GM23248 (cell line): ENCODE measurements around the gene NTRK2. TPM values are rescaled to one million over a fixed set of nuclear protein-coding genes. Genes with fewer than 3 reads are reported as not detected.
A peak's percentile ranks its signal among the peaks of the same experiment; 100 is the strongest.

ENCODE experiments used
- DNase-seq: peaks from one replicate; pipeline ENCODE4 v3.0.0-alpha.2; 2015
- H2AFZ ChIP-seq: fragments of 200-600 bp; sonication (generic); 2 replicates; pipeline ENCODE4 v1.6.1; 2016; ENCODE audit warnings: antibody characterized with exemption
- H3F3A ChIP-seq: fragments of 200-600 bp; sonication (generic); 2 replicates; pipeline ENCODE4 v1.6.1; 2016; ENCODE audit warnings: mild to moderate bottlenecking, antibody characterized with exemption, mixed run types; ENCODE audit not compliant: insufficient read depth
- H3K27ac ChIP-seq: fragments of 200-600 bp; sonication (generic); 2 replicates; pipeline ENCODE4 v1.5.1; 2016; ENCODE audit warnings: mild to moderate bottlenecking
- H3K27me3 ChIP-seq: fragments of 200-600 bp; sonication (generic); replicated peaks from 2 replicates; pipeline ENCODE4 v1.6.1; 2016; ENCODE audit warnings: mild to moderate bottlenecking; ENCODE audit not compliant: insufficient read depth
- H3K36me3 ChIP-seq: fragments of 200-600 bp; sonication (generic); 2 replicates; pipeline ENCODE4 v1.6.1; 2016; ENCODE audit warnings: low read depth, mild to moderate bottlenecking
- H3K4me1 ChIP-seq: fragments of 200-600 bp; sonication (generic); 2 replicates; pipeline ENCODE4 v1.6.1; 2016; ENCODE audit warnings: mild to moderate bottlenecking; ENCODE audit not compliant: insufficient read depth
- H3K4me2 ChIP-seq: fragments of 200-600 bp; sonication (generic); one replicate; pipeline ENCODE4 v1.6.1; 2016; ENCODE audit warnings: mild to moderate bottlenecking; ENCODE audit not compliant: unreplicated experiment
- H3K4me3 ChIP-seq: fragments of 200-600 bp; sonication (generic); 2 replicates; pipeline ENCODE4 v1.5.1; 2016; ENCODE audit warnings: mild to moderate bottlenecking
- H3K79me2 ChIP-seq: fragments of 200-600 bp; sonication (generic); 2 replicates; pipeline ENCODE4 v1.6.1; 2016; ENCODE audit warnings: mild to moderate bottlenecking; ENCODE audit not compliant: insufficient read depth
- H3K9ac ChIP-seq: fragments of 200-600 bp; sonication (generic); 2 replicates; pipeline ENCODE4 v1.6.1; 2016; ENCODE audit warnings: mild to moderate bottlenecking
- H3K9me2 ChIP-seq: fragments of 200-600 bp; sonication (generic); 2 replicates; pipeline ENCODE4 v1.6.1; 2016; ENCODE audit warnings: mixed run types, mild to moderate bottlenecking, moderate library complexity; ENCODE audit not compliant: insufficient read depth
- H3K9me3 ChIP-seq: fragments of 200-600 bp; sonication (generic); one replicate; pipeline ENCODE4 v1.6.1; 2017; ENCODE audit warnings: low read depth
- H4K20me1 ChIP-seq: fragments of 200-600 bp; sonication (generic); 2 replicates; pipeline ENCODE4 v1.6.0; 2016; ENCODE audit not compliant: insufficient read depth
- EZH2 ChIP-seq: fragments of 200-600 bp; sonication (generic); IDR thresholded peaks from 2 replicates; pipeline ENCODE4 v1.6.1; 2018; ENCODE audit warnings: antibody characterized with exemption, mild to moderate bottlenecking; ENCODE audit not compliant: insufficient read depth, poor library complexity, severe bottlenecking
- EZH2phosphoT487 ChIP-seq: fragments of 200-600 bp; sonication (generic); IDR thresholded peaks from 2 replicates; pipeline ENCODE4 v1.6.1; 2018; ENCODE audit warnings: antibody characterized with exemption, moderate library complexity, mild to moderate bottlenecking, low read depth; ENCODE audit not compliant: insufficient read depth
- WGBS, 2 experiments: methylation state at CpG; one replicate each; pipeline ENCODE4 v1.1.6; 2015 to 2017; ENCODE audit warnings: low lambda C conversion rate in 2 of 2, low coverage in 1 of 2; ENCODE audit errors: missing lambda C conversion rate in 2 of 2; 5-methylcytosine and 5-hydroxymethylcytosine counted together
- in situ Hi-C: fragments of 300-500 bp; cut with MboI; formaldehyde crosslinking; loops from 2 replicates; pipeline ENCODE4 v1.15.0; 2020
- polyA plus RNA-seq: library from polyadenylated mRNA; unstranded; fragments of >200 nt; fragmentation: Nextera tagmentation; extraction: Ambion mirVana; gene quantifications from 2 replicates; pipeline ENCODE4 v1.2.1, GENCODE V29; 2016
- total RNA-seq: library from RNA; depleted of rRNA; stranded (reverse); fragments of >200 nt; shearing (Covaris generic); gene quantifications from 2 replicates; pipeline ENCODE4 v1.2.3, GENCODE V29; 2014

The NTRK2 gene
- total and polyA plus RNA-seq, 2 experiments from 2014 or later: not detected

DNA sequence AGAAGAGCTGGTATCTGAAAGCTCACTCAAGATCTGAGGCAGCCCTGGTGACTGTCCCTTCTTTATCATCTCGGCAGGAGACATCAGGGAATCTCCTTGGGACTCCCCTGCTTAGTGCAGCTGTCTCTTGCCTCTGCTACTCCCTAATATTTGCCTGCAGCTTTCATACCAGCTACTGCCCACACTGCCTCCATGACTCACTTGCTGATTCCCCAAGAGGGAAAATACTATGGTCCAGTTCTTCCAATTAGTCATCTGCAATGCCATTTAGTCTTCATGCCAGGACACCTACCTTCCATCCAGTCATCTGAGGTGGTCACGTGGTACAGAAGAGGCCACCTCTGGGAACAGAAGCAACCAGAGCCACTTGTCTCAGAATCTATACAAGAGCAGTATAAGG, 270.8 kb downstream of the NTRK2 start:
- Histone ChIP-seq H3K27me3 (no peaks in the 10 kb centered on the region; the same call in 1 of the 2 replicates), H3K9me3 (no peaks in the 10 kb centered on the region), H3K36me3 (no peaks in the 10 kb centered on the region), H3K4me2 (no peak overlapping the region), H2AFZ (no peak overlapping the region), H3K27ac (no peak overlapping the region), H3K9me2 (no peaks in the 10 kb centered on the region), H3K4me1 (peaks cover 5% of the 10 kb centered on the region; the same call in 1 of the 2 replicates), H3K4me3 (no peak overlapping the region), H3K9ac (no peak overlapping the region), H3K79me2 (no peaks in the 10 kb centered on the region), H4K20me1 (no peaks in the 10 kb centered on the region), H3F3A (peaks cover 11% of the 10 kb centered on the region; the same call in 1 of the 2 replicates)
- in situ Hi-C loops: no loop called here
- TF ChIP-seq EZH2 (no peak), EZH2phosphoT487 (no peak)
- WGBS, 2 experiments: 21 to 30% methylated on average over 2 of the region's 2 CpGs
- DNase-seq: peak; percentile 75

- H4K20me1 ChIP-seq: no peaks in the 10 kb centered on the region
- no peak for TF ChIP-seq EZH2phosphoT487
- DNase-seq: no peak
- H3K4me3 ChIP-seq: no peak overlapping the region
- no peak overlapping the region for H3K4me2 ChIP-seq
- H3K27me3 ChIP-seq: no peaks in the 10 kb centered on the region; the same call in 1 of the 2 replicates
- no peaks in the 10 kb centered on the region for H3K36me3 ChIP-seq
- H3K9me2 ChIP-seq: no peaks in the 10 kb centered on the region
- peaks cover 5% of the 10 kb centered on the region; the same call in 1 of the 2 replicates for H3K4me1 ChIP-seq
- H3K79me2 ChIP-seq: no peaks in the 10 kb centered on the region
- H3K27ac ChIP-seq: no peak overlapping the region
- no peaks in the 10 kb centered on the region for H3K9me3 ChIP-seq
- no peak overlapping the region for H3K9ac ChIP-seq
- H3F3A ChIP-seq: peaks cover 11% of the 10 kb centered on the region; the same call in 1 of the 2 replicates
- H2AFZ ChIP-seq: no peak overlapping the region
- in situ Hi-C loops: no loop called here
Observed at GRCh38 chr9:84941792-84942191, 272.3 kb downstream of the NTRK2 start.

DNA sequence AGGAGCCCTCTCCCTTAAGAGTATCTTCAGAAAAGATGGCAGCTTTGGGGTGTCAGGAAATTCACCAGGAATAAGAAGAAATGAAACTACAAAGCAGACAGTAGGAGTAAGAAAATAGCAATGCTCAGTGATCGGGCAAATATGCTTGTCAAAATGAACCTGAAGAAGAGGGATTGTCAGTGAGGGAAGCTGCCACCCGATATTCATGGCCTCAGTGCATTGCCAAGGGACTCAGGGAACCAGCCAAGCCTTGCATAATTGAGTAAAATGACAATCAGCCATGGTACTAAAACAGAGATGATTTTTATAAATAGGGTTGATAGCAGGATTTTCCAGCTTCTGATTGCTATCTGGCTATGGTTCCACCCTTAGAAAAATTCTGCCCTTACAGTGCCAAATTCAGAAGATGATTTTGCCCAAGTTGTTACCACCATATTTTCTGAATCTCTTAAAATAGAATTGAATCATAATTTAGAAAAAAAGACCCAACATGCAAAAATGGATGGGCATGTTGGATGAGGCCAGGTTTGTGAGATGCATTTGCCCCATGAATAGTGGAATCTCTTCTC, 274.0 kb downstream of the NTRK2 start:
- no peaks in the 10 kb centered on the region for H3K9me2 ChIP-seq
- H3K4me1 ChIP-seq: peaks cover 5% of the 10 kb centered on the region; the same call in 1 of the 2 replicates
- no peak for DNase-seq
- H3K9ac ChIP-seq: no peak overlapping the region
- H2AFZ ChIP-seq: no peak overlapping the region
- H3K27me3 ChIP-seq: no peaks in the 10 kb centered on the region
- no peaks in the 10 kb centered on the region for H3K9me3 ChIP-seq
- no peaks in the 10 kb centered on the region for H4K20me1 ChIP-seq
- H3F3A ChIP-seq: peaks cover 11% of the 10 kb centered on the region; the same call in 1 of the 2 replicates
- WGBS, 2 experiments: 9 to 18% methylated on average over 2 of the region's 2 CpGs
- no peak overlapping the region for H3K4me3 ChIP-seq
- TF ChIP-seq EZH2phosphoT487 (no peak), EZH2 (no peak)
- H3K79me2 ChIP-seq: no peaks in the 10 kb centered on the region
- H3K4me2 ChIP-seq: no peak overlapping the region
- H3K36me3 ChIP-seq: no peaks in the 10 kb centered on the region
- H3K27ac ChIP-seq: no peak overlapping the region
- in situ Hi-C loops: no loop called here

GRCh38 chr9:84945878-84946538, 276.5 kb downstream of the NTRK2 start:
- Histone ChIP-seq H3F3A (no peaks in the 10 kb centered on the region), H3K4me2 (no peak overlapping the region), H3K9me3 (no peaks in the 10 kb centered on the region), H3K27ac (no peak overlapping the region), H3K27me3 (no peaks in the 10 kb centered on the region), H2AFZ (no peak overlapping the region), H3K36me3 (no peaks in the 10 kb centered on the region), H3K4me1 (no peaks in the 10 kb centered on the region), H3K4me3 (no peak overlapping the region), H4K20me1 (no peaks in the 10 kb centered on the region), H3K79me2 (no peaks in the 10 kb centered on the region), H3K9me2 (no peaks in the 10 kb centered on the region), H3K9ac (no peak overlapping the region)
- WGBS, 2 experiments: 31 to 34% methylated on average over 8 of the region's 8 CpGs
- TF ChIP-seq EZH2 (no peak), EZH2phosphoT487 (no peak)
- in situ Hi-C loops: no loop called here
- DNase-seq: peak; percentile 43
